ENCODE measurements around the gene CPXM1. TPM values are rescaled to one million over a fixed set of nuclear protein-coding genes. Genes with fewer than 3 reads are reported as not detected.

CPXM1 gene
- total RNA-seq, 1 experiment from 2014 or later: 0.17 TPM

DNA sequence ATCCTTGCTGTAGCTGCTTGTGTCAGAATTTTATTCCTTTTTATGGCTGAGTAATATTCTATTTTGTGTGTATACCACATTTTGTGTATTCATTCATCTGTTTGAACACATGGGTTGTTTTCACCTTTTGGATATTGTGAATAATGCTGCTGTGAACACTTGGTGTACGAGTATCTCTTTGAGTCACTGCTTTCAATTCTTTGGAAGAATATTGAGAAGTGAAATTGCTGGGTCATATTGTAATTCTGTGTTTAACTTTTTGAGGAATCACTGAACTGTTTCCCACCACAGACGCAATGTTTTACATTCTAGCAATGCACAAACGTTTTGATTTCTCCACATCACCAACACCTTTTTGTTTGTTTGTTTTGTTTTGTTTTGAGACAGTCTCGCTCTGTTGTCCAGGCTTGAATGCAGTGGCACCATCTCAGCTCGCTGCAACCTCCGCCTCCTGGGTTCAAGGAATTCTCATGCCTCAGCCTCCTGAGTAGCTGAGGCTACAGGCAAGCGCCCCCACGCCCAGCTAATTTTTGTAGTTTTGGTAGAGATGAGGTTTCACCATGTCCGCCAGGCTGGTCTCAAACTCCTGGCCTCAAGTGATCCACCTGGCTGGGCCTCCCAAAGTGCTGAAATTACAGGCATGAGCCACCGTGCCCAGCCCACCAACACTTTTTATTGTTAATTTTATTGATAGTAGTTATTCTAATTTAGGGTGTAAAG, 21.7 kb downstream of the CPXM1 start:
- RAD21 ChIA-PET (ENCODE audit: low non-redundant PET in 1 of 2, low total read pairs in 2 of 2, uncharacterized antibody in 2 of 2, unreplicated experiment in 2 of 2): no interaction called here
- H3K9me3 ChIP-seq (ENCODE audit: control insufficient read depth in 1 of 2, insufficient read depth in 1 of 2, low read depth in 1 of 2, low read length in 2 of 2): no peaks in the 10 kb centered on the region
- DNase-seq (ENCODE audit: low read depth, low spot score) (no peak), ATAC-seq (no peak)
- H3K79me2 ChIP-seq (ENCODE audit: insufficient read depth, low read length): no peaks in the 10 kb centered on the region
- POLR2A ChIA-PET: no interaction called here
- TF ChIP-seq ELF1 (IDR thresholded peaks at IDR 0.05; ENCODE audit: borderline replicate concordance, low read depth): no peak
- intact Hi-C loops (cut with micrococcal nuclease): no loop called here
- no peak overlapping the region for H3K4me3 ChIP-seq (replicated peaks in 1 of 2; ENCODE audit: low read depth in 1 of 2, low read length in 2 of 2)
- H3K9ac ChIP-seq (ENCODE audit: low read length): no peak overlapping the region
- H3K27me3 ChIP-seq (ENCODE audit: insufficient read depth, low read length): peaks cover 6% of the 10 kb centered on the region; the same call in 1 of the 2 replicates
- no peaks in the 10 kb centered on the region for H3K4me1 ChIP-seq (ENCODE audit: control insufficient read depth in 1 of 2, insufficient read depth in 2 of 2, low read length in 2 of 2)
- H3K36me3 ChIP-seq (ENCODE audit: control insufficient read depth in 1 of 2, insufficient read depth in 2 of 2, low read length in 2 of 2): no peaks in the 10 kb centered on the region
- CTCF ChIA-PET: no interaction called here
- no peaks in the 10 kb centered on the region for H3K9me2 ChIP-seq (ENCODE audit: insufficient read depth)
- H3K27ac ChIP-seq (ENCODE audit: low read depth, low read length): no peak overlapping the region
- H3K4me2 ChIP-seq (ENCODE audit: low read length): no peak overlapping the region
- BruUV-seq (replicated peaks): no TSS peak
- H4K20me1 ChIP-seq (ENCODE audit: insufficient read depth): no peaks in the 10 kb centered on the region
- no peak overlapping the region for H2AFZ ChIP-seq (ENCODE audit: low read depth, low read length, poor library complexity, severe bottlenecking)

DNA sequence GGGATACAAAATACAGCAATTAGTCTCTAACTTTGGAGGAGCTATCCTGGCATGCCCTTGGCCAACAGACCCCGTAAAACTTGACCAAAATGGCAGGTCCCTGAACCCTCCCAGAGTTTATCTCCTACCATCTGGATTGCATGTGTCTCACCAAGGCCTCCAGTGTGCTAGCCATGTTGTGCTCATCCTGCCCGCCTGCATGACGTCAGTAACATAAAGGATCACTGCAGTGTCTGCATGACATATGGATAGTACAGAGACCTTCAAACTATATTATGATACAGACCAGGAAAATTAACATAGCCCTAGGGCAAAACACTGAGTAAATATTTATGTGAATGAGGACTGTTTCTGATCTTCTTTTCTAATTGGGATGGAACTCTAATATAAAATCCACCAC, 25.3 kb downstream of the CPXM1 start:
- Histone ChIP-seq H3K4me3 (replicated peaks in 1 of 2; ENCODE audit: low read depth in 1 of 2, low read length in 2 of 2) (no peak overlapping the region), H2AFZ (ENCODE audit: low read depth, low read length, poor library complexity, severe bottlenecking) (no peak overlapping the region), H3K4me2 (ENCODE audit: low read length) (no peak overlapping the region), H4K20me1 (ENCODE audit: insufficient read depth) (no peaks in the 10 kb centered on the region), H3K79me2 (ENCODE audit: insufficient read depth, low read length) (no peaks in the 10 kb centered on the region), H3K9me3 (ENCODE audit: control insufficient read depth in 1 of 2, insufficient read depth in 1 of 2, low read depth in 1 of 2, low read length in 2 of 2) (no peaks in the 10 kb centered on the region), H3K9me2 (ENCODE audit: insufficient read depth) (no peaks in the 10 kb centered on the region), H3K36me3 (ENCODE audit: control insufficient read depth in 1 of 2, insufficient read depth in 2 of 2, low read length in 2 of 2) (no peaks in the 10 kb centered on the region), H3K9ac (ENCODE audit: low read length) (no peak overlapping the region), H3K27me3 (ENCODE audit: insufficient read depth, low read length) (no peaks in the 10 kb centered on the region), H3K4me1 (ENCODE audit: control insufficient read depth in 1 of 2, insufficient read depth in 2 of 2, low read length in 2 of 2) (no peaks in the 10 kb centered on the region), H3K27ac (ENCODE audit: low read depth, low read length) (no peak overlapping the region)
- intact Hi-C loops (cut with micrococcal nuclease): no loop called here
- no TSS peak for BruUV-seq (replicated peaks)
- ChIA-PET RAD21 (ENCODE audit: low non-redundant PET in 1 of 2, low total read pairs in 2 of 2, uncharacterized antibody in 2 of 2, unreplicated experiment in 2 of 2) (no interaction called here), CTCF (no interaction called here), POLR2A (no interaction called here)
- no peak for ATAC-seq
- TF ChIP-seq ZNF274 (IDR thresholded peaks at IDR 0.05; ENCODE audit: low read depth, low read length) (no peak), POLR2AphosphoS5 (IDR thresholded peaks at IDR 0.05; ENCODE audit: low read depth, low read length) (no peak), ZFX (IDR thresholded peaks at IDR 0.05) (no peak), JUND (IDR thresholded peaks at IDR 0.05) (no peak), EGR1 (IDR thresholded peaks at IDR 0.05; ENCODE audit: low read depth) (no peak), EZH2 (IDR thresholded peaks at IDR 0.05) (no peak)
- no peak for DNase-seq (ENCODE audit: low read depth, low spot score)
